ENCODE results near the gene TTC12. TPM values are rescaled to one million over a fixed set of nuclear protein-coding genes. Genes with fewer than 3 reads are reported as not detected.

Gene TTC12
- total RNA-seq, 1 experiment from 2014 or later: 19.4 TPM

- H3K36me3 Mint-ChIP-seq (ENCODE audit: insufficient read depth, unreplicated experiment): no peaks in the 10 kb centered on the region
- H3K4me1 Mint-ChIP-seq (ENCODE audit: low read depth, unreplicated experiment): no peaks in the 10 kb centered on the region
- Histone ChIP-seq H3K4me3 (ENCODE audit: low read depth, low read length) (no peak overlapping the region), H3K36me3 (ENCODE audit: control insufficient read depth, insufficient read depth, low read length) (no peaks in the 10 kb centered on the region), H3K4me1 (peaks cover 15% of the 10 kb centered on the region), H3K9me3 (no peaks in the 10 kb centered on the region), H3K27me3 (replicated peaks; ENCODE audit: control insufficient read depth, insufficient read depth, low read length) (no peaks in the 10 kb centered on the region)
- intact Hi-C loops (cut with micrococcal nuclease; ENCODE audit: unreplicated experiment): loop anchor here (1.0 kb wide), 2 partner anchors 35 to 70 kb away; partner anchors contain the start of gene TTC12
- H3K4me3 Mint-ChIP-seq (ENCODE audit: unreplicated experiment): no peak overlapping the region
- no peak for TF ChIP-seq CTCF (IDR thresholded peaks at IDR 0.05; ENCODE audit: insufficient read depth in 1 of 2, low read depth in 1 of 2, low read length in 1 of 2, severe bottlenecking in 1 of 2, unreplicated experiment in 1 of 2)
- BruUV-seq (replicated peaks): no TSS peak
- H3K27me3 Mint-ChIP-seq (ENCODE audit: insufficient read depth, unreplicated experiment): no peaks in the 10 kb centered on the region
- DNase-seq: peak; percentile 86 to 90
- CTCF ChIA-PET: interaction anchor here (0.6 to 1.8 kb wide), 8 partner anchors 12 to 412 kb away, joined by 3 to 7 read pairs (median 3); no protein-coding TSS in a partner anchor
- POLR2A ChIA-PET: interaction anchor here (0.5 to 1.0 kb wide), 2 partner anchors 122 to 341 kb away, joined by 3 read pairs; no protein-coding TSS in a partner anchor
- no peak overlapping the region for H3K27ac Mint-ChIP-seq (ENCODE audit: unreplicated experiment)
- H3K9me3 Mint-ChIP-seq (ENCODE audit: unreplicated experiment): no peaks in the 10 kb centered on the region
Measured at GRCh38 chr11:113384551-113384950, 70.2 kb downstream of the TTC12 start.

- no peaks in the 10 kb centered on the region for H3K9me3 ChIP-seq
- no peaks in the 10 kb centered on the region for H3K27me3 Mint-ChIP-seq (ENCODE audit: insufficient read depth, unreplicated experiment)
- H3K4me3 ChIP-seq (ENCODE audit: low read depth, low read length): no peak overlapping the region
- no peaks in the 10 kb centered on the region for H3K9me3 Mint-ChIP-seq (ENCODE audit: unreplicated experiment)
- no TSS peak for BruUV-seq (replicated peaks)
- intact Hi-C loops (cut with micrococcal nuclease; ENCODE audit: unreplicated experiment): no loop called here
- POLR2A ChIA-PET: interaction anchor here (0.6 kb wide), 1 partner anchor 525 kb away, joined by 6 read pairs; no protein-coding TSS in a partner anchor
- CTCF ChIA-PET: interaction anchor here (1.1 to 1.8 kb wide), 2 partner anchors 12 to 340 kb away, joined by 3 to 7 read pairs; no protein-coding TSS in a partner anchor
- H3K4me1 ChIP-seq: peaks cover 15% of the 10 kb centered on the region
- H3K36me3 ChIP-seq (ENCODE audit: control insufficient read depth, insufficient read depth, low read length): no peaks in the 10 kb centered on the region
- H3K27me3 ChIP-seq (replicated peaks; ENCODE audit: control insufficient read depth, insufficient read depth, low read length): no peaks in the 10 kb centered on the region
- TF ChIP-seq CTCF (IDR thresholded peaks at IDR 0.05; ENCODE audit: insufficient read depth in 1 of 2, low read depth in 1 of 2, low read length in 1 of 2, severe bottlenecking in 1 of 2, unreplicated experiment in 1 of 2): no peak
- no peaks in the 10 kb centered on the region for H3K36me3 Mint-ChIP-seq (ENCODE audit: insufficient read depth, unreplicated experiment)
- no peak overlapping the region for H3K27ac Mint-ChIP-seq (ENCODE audit: unreplicated experiment)
- H3K4me3 Mint-ChIP-seq (ENCODE audit: unreplicated experiment): no peak overlapping the region
- H3K4me1 Mint-ChIP-seq (ENCODE audit: low read depth, unreplicated experiment): no peaks in the 10 kb centered on the region
- no peak for DNase-seq
Measured at GRCh38 chr11:113385749-113386148, 71.4 kb downstream of the TTC12 start.

- H3K27me3 Mint-ChIP-seq (ENCODE audit: insufficient read depth, unreplicated experiment): no peaks in the 10 kb centered on the region
- BruUV-seq (replicated peaks): no TSS peak
- no peaks in the 10 kb centered on the region for H3K36me3 Mint-ChIP-seq (ENCODE audit: insufficient read depth, unreplicated experiment)
- H3K9me3 Mint-ChIP-seq (ENCODE audit: unreplicated experiment): no peaks in the 10 kb centered on the region
- ChIA-PET POLR2A (no interaction called here), CTCF (interaction anchor here (1.9 kb wide), 1 partner anchor 344 kb away, joined by 4 read pairs; no protein-coding TSS in a partner anchor)
- no peaks in the 10 kb centered on the region for H3K9me3 ChIP-seq
- no peaks in the 10 kb centered on the region; the same call in 1 of the 2 replicates for H3K27me3 ChIP-seq (replicated peaks; ENCODE audit: control insufficient read depth, insufficient read depth, low read length)
- no peaks in the 10 kb centered on the region for H3K4me1 Mint-ChIP-seq (ENCODE audit: low read depth, unreplicated experiment)
- H3K4me1 ChIP-seq: peaks cover 15% of the 10 kb centered on the region
- no peak for DNase-seq
- no peak overlapping the region for H3K27ac Mint-ChIP-seq (ENCODE audit: unreplicated experiment)
- no peak overlapping the region for H3K4me3 ChIP-seq (ENCODE audit: low read depth, low read length)
- H3K36me3 ChIP-seq (ENCODE audit: control insufficient read depth, insufficient read depth, low read length): no peaks in the 10 kb centered on the region
- TF ChIP-seq CTCF (IDR thresholded peaks at IDR 0.05; ENCODE audit: insufficient read depth in 1 of 2, low read depth in 1 of 2, low read length in 1 of 2, severe bottlenecking in 1 of 2, unreplicated experiment in 1 of 2): no peak
- intact Hi-C loops (cut with micrococcal nuclease; ENCODE audit: unreplicated experiment): no loop called here
- no peak overlapping the region for H3K4me3 Mint-ChIP-seq (ENCODE audit: unreplicated experiment)
Measured at GRCh38 chr11:113386866-113387265, 72.5 kb downstream of the TTC12 start.
